HepG2 (cell line): ENCODE results near the gene HSPB6. TPM values are rescaled to one million over a fixed set of nuclear protein-coding genes. Genes with fewer than 3 reads are reported as not detected.

ENCODE experiments used
- ATF4 ChIP-seq, 2 experiments: fragments of 450-650 bp in 1 of 2; sonication (generic) in 1 of 2; formaldehyde crosslinking; IDR thresholded peaks; 2 replicates each; pipeline versions ENCODE4 v1.5.0 to v1.8.0; 2020 to 2022; ENCODE audit warnings: mild to moderate bottlenecking in 1 of 2, missing genetic modification reagents in 1 of 2
- DRAP1 ChIP-seq: IDR thresholded peaks from 2 replicates; pipeline ENCODE4 v1.6.1; 2016; ENCODE audit warnings: missing genetic modification reagents, missing compliant biosample characterization
- GLMP ChIP-seq: sonication (generic); formaldehyde crosslinking; IDR thresholded peaks from 2 replicates; pipeline ENCODE4 v1.9.0; 2021; ENCODE audit warnings: missing genetic modification reagents, mild to moderate bottlenecking, borderline replicate concordance
- IRX3 ChIP-seq: sonication (generic); formaldehyde crosslinking; IDR thresholded peaks from 2 replicates; pipeline ENCODE4 v1.8.1; 2023; ENCODE audit warnings: mild to moderate bottlenecking, low read depth, missing genetic modification reagents, borderline replicate concordance
- KDM1A ChIP-seq: IDR thresholded peaks from 2 replicates; pipeline ENCODE4 v1.6.1; 2016; ENCODE audit warnings: missing compliant biosample characterization
- MAX ChIP-seq: IDR thresholded peaks from 2 replicates; pipeline ENCODE4 v1.6.1; 2012; ENCODE audit warnings: inconsistent platforms
- PATZ1 ChIP-seq: sonication (generic); formaldehyde crosslinking; IDR thresholded peaks from 2 replicates; pipeline ENCODE4 v1.4.0; 2020; ENCODE audit warnings: missing genetic modification reagents
- RFX5 ChIP-seq: IDR thresholded peaks from 2 replicates; pipeline ENCODE4 v1.6.1; 2011; ENCODE audit warnings: low read depth, low read length, improper control_type of control experiment
- ZBTB34 ChIP-seq: sonication (generic); formaldehyde crosslinking; IDR thresholded peaks from 2 replicates; pipeline ENCODE4 v1.8.0; 2022; ENCODE audit warnings: mild to moderate bottlenecking, missing genetic modification reagents
- ZBTB44 ChIP-seq: sonication (generic); formaldehyde crosslinking; IDR thresholded peaks from 2 replicates; pipeline ENCODE4 v1.4.0; 2020; ENCODE audit warnings: missing genetic modification reagents
- ZNF12 ChIP-seq: sonication (generic); formaldehyde crosslinking; IDR thresholded peaks from 2 replicates; pipeline ENCODE4 v1.5.0; 2020; ENCODE audit warnings: missing genetic modification reagents
- ZNF230 ChIP-seq: sonication (generic); formaldehyde crosslinking; IDR thresholded peaks from 2 replicates; pipeline ENCODE4 v1.4.0; 2020; ENCODE audit warnings: mild to moderate bottlenecking, missing genetic modification reagents
- ZNF556 ChIP-seq: sonication (generic); formaldehyde crosslinking; IDR thresholded peaks from 2 replicates; pipeline ENCODE4 v1.4.0; 2020; ENCODE audit warnings: mild to moderate bottlenecking, missing genetic modification reagents, borderline replicate concordance
- ZNF589 ChIP-seq: sonication (generic); formaldehyde crosslinking; conservative IDR thresholded peaks from 2 replicates; pipeline ENCODE4 v1.8.0; 2022; ENCODE audit warnings: mild to moderate bottlenecking, moderate library complexity, missing genetic modification reagents
- ZNF761 ChIP-seq: sonication (generic); formaldehyde crosslinking; conservative IDR thresholded peaks from 2 replicates; pipeline ENCODE4 v1.4.0; 2020; ENCODE audit warnings: mild to moderate bottlenecking, missing genetic modification reagents
- polyA plus RNA-seq, 8 experiments: library from polyadenylated mRNA; depleted of rRNA in 3 of 8; stranded (reverse) in 7 of 8; unstranded in 1 of 8; fragments of >200 nt; fragmentation: Illumina TruSeq in 4 of 8; extraction: Trizol in 4 of 8; gene quantifications; 2 replicates each; pipeline versions ENCODE4 v1.2.1 to v1.2.3, GENCODE V29; 2011 to 2016; ENCODE audit warnings: low read depth in 4 of 8, missing spikeins in 1 of 8, mixed read lengths in 1 of 8; ENCODE audit not compliant: insufficient read depth in 1 of 8
- total RNA-seq, 5 experiments: library from RNA; depleted of rRNA; stranded (reverse); fragments of >200 nt; fragmentation: Illumina TruSeq; extraction: Trizol; gene quantifications; 2 replicates each; pipeline ENCODE4 v1.2.3, GENCODE V29; 2016; ENCODE audit warnings: low read depth in 1 of 5

Gene HSPB6
- total and polyA plus RNA-seq, 2 of the 13 experiments (the other 11 are each of a cell fraction or from before 2014, with no cell fraction given), result 0.18 TPM; not detected in 1

- no peak for TF ChIP-seq ZBTB44 (CRISPR knock-in tag)
- no peak for TF ChIP-seq ZNF12 (CRISPR knock-in tag)
- no peak; the same call in 1 of the 2 replicates for TF ChIP-seq ZNF556
- no peak for TF ChIP-seq PATZ1 (CRISPR knock-in tag)
- TF ChIP-seq RFX5, result no peak
- peak; percentile 85 for TF ChIP-seq DRAP1 (CRISPR knock-in tag)
- TF ChIP-seq ZBTB34, result peak; percentile 74; the same call in 1 of the 2 replicates
- TF ChIP-seq ZNF761 (CRISPR knock-in tag), result 0 out of 2 replicates have a peak, but pooled peaks have one; percentile 58
- TF ChIP-seq ATF4 (CRISPR knock-in tag; IDR thresholded peaks at IDR 0.05), result peak in 1 of 2 experiments; percentile 63; a peak in 2 of 4 replicates
- TF ChIP-seq KDM1A (CRISPR knock-in tag), result no peak
- no peak for TF ChIP-seq IRX3 (CRISPR knock-in tag)
- TF ChIP-seq MAX, result 0 out of 2 replicates have a peak, but pooled peaks have one; percentile 70
- TF ChIP-seq ZNF589 (CRISPR knock-in tag), result no peak
- TF ChIP-seq GLMP (CRISPR knock-in tag), result no peak
- peak; percentile 79; the same call in 1 of the 2 replicates for TF ChIP-seq ZNF230 (CRISPR knock-in tag)
Observed at GRCh38 chr19:35748106-35749020, 8.5 kb downstream of the HSPB6 start, which contains the start of gene LIN37 (continued).
